Lung (tissue), 12 donors: ENCODE measurements around the gene CCDC182. TPM values are rescaled to one million over a fixed set of nuclear protein-coding genes. Genes with fewer than 3 reads are reported as not detected.

Experiments used
- ATAC-seq: fragments of 200-7000 bp; cut with Tn5 transposase; one replicate; pipeline ENCODE4 v1.9.1; 2020; ENCODE audit warnings: moderate number of reproducible peaks; ENCODE audit not compliant: insufficient read depth, low FRiP score
- DNase-seq, 3 donors: peaks; one replicate each; pipeline ENCODE4 v3.0.0-alpha.2; 2013 to 2017
- H3K27ac ChIP-seq, 2 donors: one replicate each; pipeline ENCODE4 v1.5.1; 2013; ENCODE audit warnings: mild to moderate bottlenecking in 2 of 2, moderate library complexity in 2 of 2, control low read depth in 1 of 2, inconsistent platforms in 1 of 2, low read depth in 1 of 2, low read length in 1 of 2
- H3K27me3 ChIP-seq, 3 donors: one replicate each; pipeline ENCODE4 v1.5.1; 2013; ENCODE audit warnings: low read length in 2 of 3; ENCODE audit not compliant: control insufficient read depth in 3 of 3, insufficient read depth in 3 of 3
- H3K36me3 ChIP-seq, 4 donors: one replicate each; pipeline ENCODE4 v1.5.1; 2013; ENCODE audit warnings: low read length in 4 of 4, mild to moderate bottlenecking in 1 of 4, moderate library complexity in 1 of 4; ENCODE audit not compliant: control insufficient read depth in 4 of 4, insufficient read depth in 4 of 4
- H3K4me1 ChIP-seq, 5 donors: one replicate each; pipeline ENCODE4 v1.5.1; 2013; ENCODE audit warnings: low read length in 5 of 5, mild to moderate bottlenecking in 2 of 5, moderate library complexity in 1 of 5; ENCODE audit not compliant: control insufficient read depth in 5 of 5, insufficient read depth in 5 of 5
- H3K4me3 ChIP-seq: one replicate; pipeline ENCODE4 v1.5.1; 2013; ENCODE audit warnings: mild to moderate bottlenecking, control low read depth, moderate library complexity
- H3K9ac ChIP-seq, 2 donors: one replicate each; pipeline ENCODE4 v1.5.1; 2013; ENCODE audit warnings: low read length in 2 of 2, control low read depth in 1 of 2; ENCODE audit not compliant: insufficient read depth in 1 of 2
- H3K9me3 ChIP-seq, 4 donors: one replicate each; pipeline ENCODE4 v1.5.1; 2013; ENCODE audit warnings: low read length in 3 of 4, mild to moderate bottlenecking in 1 of 4, moderate library complexity in 1 of 4; ENCODE audit not compliant: control insufficient read depth in 4 of 4, insufficient read depth in 3 of 4
- CTCF ChIP-seq: IDR thresholded peaks from 2 replicates; pipeline ENCODE4 v1.5.1; 2012; ENCODE audit warnings: mild to moderate bottlenecking; ENCODE audit errors: control extremely low read depth, extremely low read depth
- WGBS, 2 donors: extraction: QIAGEN DNeasy Blood & Tissue Kit; methylation state at CpG; one replicate each; pipeline ENCODE4 v1.1.7; 2013; 5-methylcytosine and 5-hydroxymethylcytosine counted together
- polyA plus RNA-seq, 2 donors: library from polyadenylated mRNA; stranded (reverse); fragments of 200-250 nt; gene quantifications; one replicate each; pipeline ENCODE4 v1.2.1, GENCODE V29; 2013
- total RNA-seq, 2 donors: library from RNA; depleted of rRNA in 1 of 2; stranded (reverse); fragments of >200 nt in 1 of 2; gene quantifications; one replicate each; pipeline ENCODE4 v1.2.1, GENCODE V29; 2014 to 2021
- donor health status: control.
- donor health status: control.
- donor health status: Bipolar disorder and iron deficiency.
- donor health status: healthy.
- donor health status: DM: yes; HTN: yes; CAD: no.

Gene CCDC182
- total and polyA plus RNA-seq, 4 donors: not detected

- Histone ChIP-seq H3K9ac (no peak overlapping the region), H3K4me1 (peaks cover 0 to 31% (median 0%) of the 10 kb centered on the region in 5 donors), H3K27ac (no peak overlapping the region), H3K9me3 (no peaks in the 10 kb centered on the region), H3K27me3 (no peaks in the 10 kb centered on the region), H3K36me3 (no peaks in the 10 kb centered on the region), H3K4me3 (no peak overlapping the region)
- WGBS, 2 donors: 66 to 73% methylated on average over 12 of the region's 12 CpGs
- no peak for DNase-seq
- no peak for ATAC-seq
- TF ChIP-seq CTCF: no peak
Measured at GRCh38 chr17:57705921-57706695, 39.0 kb downstream of the CCDC182 start.

- H3K9ac ChIP-seq: no peak overlapping the region
- no peak overlapping the region for H3K27ac ChIP-seq
- no peak for TF ChIP-seq CTCF
- no peaks in the 10 kb centered on the region for H3K36me3 ChIP-seq
- ATAC-seq (no peak), DNase-seq (no peak)
- H3K4me3 ChIP-seq: no peak overlapping the region
- H3K4me1 ChIP-seq: peaks cover 0 to 46% (median 5%) of the 10 kb centered on the region in 5 donors
- 93 to 100% methylated on average over 1 of the region's 1 CpG for WGBS, 2 donors
- no peaks in the 10 kb centered on the region for H3K27me3 ChIP-seq
- H3K9me3 ChIP-seq: no peaks in the 10 kb centered on the region
Measured at GRCh38 chr17:57704448-57704847, 40.7 kb downstream of the CCDC182 start.

- Histone ChIP-seq H3K4me3 (no peak overlapping the region), H3K36me3 (no peaks in the 10 kb centered on the region), H3K27ac (no peak overlapping the region), H3K9ac (no peak overlapping the region), H3K9me3 (no peaks in the 10 kb centered on the region), H3K4me1 (peaks cover 0 to 45% (median 5%) of the 10 kb centered on the region in 5 donors), H3K27me3 (no peaks in the 10 kb centered on the region)
- DNase-seq (no peak), ATAC-seq (no peak)
- WGBS, 2 donors: 92 to 97% methylated on average over 1 of the region's 1 CpG
- no peak for TF ChIP-seq CTCF
Measured at GRCh38 chr17:57703273-57703672, 41.8 kb downstream of the CCDC182 start.
